Uterus (tissue), 4 donors: ENCODE results near the gene RBBP7. TPM values are rescaled to one million over a fixed set of nuclear protein-coding genes. Genes with fewer than 3 reads are reported as not detected.

Experiments
- DNase-seq, 2 donors: peaks; one replicate each; pipeline ENCODE4 v3.0.0-alpha.2; 2019 to 2020
- H3K27ac ChIP-seq, 2 donors: fragments of 200-600 bp; sonication (generic); 1 replicate in 1 of 2; 2 replicates in 1 of 2; pipeline ENCODE4 v1.5.1; 2016 to 2018
- H3K27me3 ChIP-seq, 2 donors: fragments of 200-600 bp; sonication (generic); one replicate each; pipeline ENCODE4 v1.5.1; 2018 to 2019; ENCODE audit warnings: control low read depth in 1 of 2
- H3K36me3 ChIP-seq, 2 donors: fragments of 200-600 bp; sonication (generic); one replicate each; pipeline ENCODE4 v1.5.1; 2019; ENCODE audit warnings: control low read depth in 1 of 2
- H3K4me1 ChIP-seq, 2 donors: fragments of 200-600 bp; sonication (generic); one replicate each; pipeline ENCODE4 v1.5.1; 2018 to 2019; ENCODE audit warnings: control low read depth in 1 of 2
- H3K4me3 ChIP-seq, 2 donors: fragments of 200-600 bp; sonication (generic); 1 replicate in 1 of 2; 2 replicates in 1 of 2; pipeline ENCODE4 v1.5.1; 2018 to 2019; ENCODE audit warnings: mild to moderate bottlenecking in 1 of 2
- H3K9me3 ChIP-seq, 2 donors: fragments of 200-600 bp; sonication (generic); one replicate each; pipeline ENCODE4 v1.5.1; 2019; ENCODE audit warnings: control low read depth in 1 of 2
- CTCF ChIP-seq, 4 experiments: fragments of 200-600 bp in 2 of 4; fragments of 450-650 bp in 2 of 4; sonication (generic) in 2 of 4; IDR thresholded peaks; one replicate each; pipeline ENCODE4 v1.5.1; 2016 to 2019; ENCODE audit warnings: antibody characterized with exemption in 4 of 4, mild to moderate bottlenecking in 2 of 4, moderate library complexity in 1 of 4
- POLR2A ChIP-seq, 2 donors: fragments of 450-650 bp; IDR thresholded peaks; one replicate each; pipeline ENCODE4 v1.6.1; 2016; ENCODE audit warnings: antibody characterized with exemption in 2 of 2, mild to moderate bottlenecking in 1 of 2, moderate library complexity in 1 of 2
- intact Hi-C: fragments of 100-400 bp; cut with DNase I; formaldehyde crosslinking; loops from one replicate; pipeline ENCODE4 v1.15.1; 2023; ENCODE audit warnings: low total_unique reads
- total RNA-seq, 4 donors: library from RNA; depleted of rRNA in 3 of 4; stranded (reverse); fragments of >200 nt in 3 of 4; gene quantifications; one replicate each; pipeline versions ENCODE4 v1.1.0 to v1.2.4, GENCODE V29; 2014 to 2023
- donor health status: DM: yes; HTN: yes; CAD: no.

RBBP7 gene
- total RNA-seq, 4 donors from 2014 or later: 60.0 to 154 (median 125) TPM

- no peaks in the 10 kb centered on the region for H3K9me3 ChIP-seq
- DNase-seq: no peak
- TF ChIP-seq CTCF (IDR thresholded peaks at IDR 0.05): no peak
- no peak overlapping the region for H3K4me3 ChIP-seq
- intact Hi-C loops: no loop called here
- no peaks in the 10 kb centered on the region for H3K4me1 ChIP-seq
- no peaks in the 10 kb centered on the region for H3K36me3 ChIP-seq
- H3K27me3 ChIP-seq: no peaks in the 10 kb centered on the region
- H3K27ac ChIP-seq: peak overlapping the region; percentile 48 to 68
Observed at GRCh38 chrX:16838202-16839066, 31.7 kb downstream of the RBBP7 start.

GRCh38 chrX:16836371-16836770, 33.8 kb downstream of the RBBP7 start:
- Histone ChIP-seq H3K9me3 (no peaks in the 10 kb centered on the region), H3K27ac (no peak overlapping the region), H3K36me3 (no peaks in the 10 kb centered on the region), H3K27me3 (no peaks in the 10 kb centered on the region), H3K4me3 (no peak overlapping the region), H3K4me1 (no peaks in the 10 kb centered on the region)
- no peak for DNase-seq
- TF ChIP-seq CTCF (IDR thresholded peaks at IDR 0.05) (peak in 1 of 4 experiments; percentile 28), POLR2A (IDR thresholded peaks at IDR 0.05) (no peak)
- intact Hi-C loops: no loop called here

GRCh38 chrX:16834806-16835205, 35.4 kb downstream of the RBBP7 start:
- Histone ChIP-seq H3K36me3 (no peaks in the 10 kb centered on the region), H3K27me3 (no peaks in the 10 kb centered on the region), H3K27ac (no peak overlapping the region), H3K4me3 (no peak overlapping the region), H3K9me3 (no peaks in the 10 kb centered on the region), H3K4me1 (no peaks in the 10 kb centered on the region)
- no peak for DNase-seq
- TF ChIP-seq POLR2A (IDR thresholded peaks at IDR 0.05): no peak
- no peak for TF ChIP-seq CTCF (IDR thresholded peaks at IDR 0.05)
- intact Hi-C loops: no loop called here

- no peaks in the 10 kb centered on the region for H3K27me3 ChIP-seq
- no peaks in the 10 kb centered on the region for H3K4me1 ChIP-seq
- no peak for TF ChIP-seq POLR2A (IDR thresholded peaks at IDR 0.05)
- no peak for TF ChIP-seq CTCF (IDR thresholded peaks at IDR 0.05)
- intact Hi-C loops: no loop called here
- H3K9me3 ChIP-seq: no peaks in the 10 kb centered on the region
- no peak overlapping the region for H3K27ac ChIP-seq
- no peak for DNase-seq
- H3K36me3 ChIP-seq: no peaks in the 10 kb centered on the region
- H3K4me3 ChIP-seq: no peak overlapping the region
Observed at GRCh38 chrX:16832301-16832700, 37.9 kb downstream of the RBBP7 start.

GRCh38 chrX:16828124-16828908, 41.8 kb downstream of the RBBP7 start:
- peak overlapping the region; percentile 36 to 72 for H3K27ac ChIP-seq
- H3K36me3 ChIP-seq: no peaks in the 10 kb centered on the region
- no peaks in the 10 kb centered on the region for H3K9me3 ChIP-seq
- peak; percentile 38 to 85 for DNase-seq
- TF ChIP-seq POLR2A (IDR thresholded peaks at IDR 0.05) (no peak), CTCF (IDR thresholded peaks at IDR 0.05) (no peak)
- intact Hi-C loops: no loop called here
- H3K27me3 ChIP-seq: no peaks in the 10 kb centered on the region
- no peaks in the 10 kb centered on the region for H3K4me1 ChIP-seq
- no peak overlapping the region for H3K4me3 ChIP-seq
